ENCODE results near the gene NUMB. TPM values are rescaled to one million over a fixed set of nuclear protein-coding genes. Genes with fewer than 3 reads are reported as not detected.

Gene NUMB
- total RNA-seq, 3 donors from 2014 or later (not counting 1 experiment from before 2014, with no cell fraction given): 50.0 to 67.4 (median 56.3) TPM

- H3K4me1 Mint-ChIP-seq: peaks cover 0 to 10% of the 10 kb centered on the region in 2 donors
- no peaks in the 10 kb centered on the region for H3K36me3 ChIP-seq (ENCODE audit: control insufficient read depth, insufficient read depth, low read length)
- no peak for TF ChIP-seq CTCF (IDR thresholded peaks at IDR 0.05)
- intact Hi-C loops (cut with micrococcal nuclease): no loop called here
- no peaks in the 10 kb centered on the region for H3K9me3 Mint-ChIP-seq
- no peak overlapping the region for H3K4me3 ChIP-seq (ENCODE audit: low read length)
- no peak overlapping the region for H3K27ac Mint-ChIP-seq
- no peaks in the 10 kb centered on the region for H3K4me1 ChIP-seq (ENCODE audit: control insufficient read depth, insufficient read depth, low read length)
- H3K27me3 Mint-ChIP-seq (ENCODE audit: low read depth in 2 of 2): no peaks in the 10 kb centered on the region
- H3K4me3 Mint-ChIP-seq: no peak overlapping the region
- 95% methylated on average over 6 of the region's 6 CpGs for WGBS (ENCODE audit: insufficient coverage)
- ATAC-seq (no peak), DNase-seq (no peak)
- H3K27me3 ChIP-seq (ENCODE audit: control insufficient read depth, insufficient read depth, low read length): no peaks in the 10 kb centered on the region
- no peaks in the 10 kb centered on the region for H3K36me3 Mint-ChIP-seq
- H3K9me3 ChIP-seq (ENCODE audit: control insufficient read depth, insufficient read depth, low read length): no peaks in the 10 kb centered on the region
- H3K27ac ChIP-seq (ENCODE audit: low read length): no peak overlapping the region
Measured at GRCh38 chr14:73339846-73340595, 118.3 kb downstream of the NUMB start.

GRCh38 chr14:73339206-73339605 lies 119.1 kb downstream of the NUMB start:
- Histone ChIP-seq H3K27ac (ENCODE audit: low read length) (no peak overlapping the region), H3K36me3 (ENCODE audit: control insufficient read depth, insufficient read depth, low read length) (no peaks in the 10 kb centered on the region), H3K27me3 (ENCODE audit: control insufficient read depth, insufficient read depth, low read length) (no peaks in the 10 kb centered on the region), H3K9me3 (ENCODE audit: control insufficient read depth, insufficient read depth, low read length) (no peaks in the 10 kb centered on the region), H3K4me3 (ENCODE audit: low read length) (no peak overlapping the region), H3K4me1 (ENCODE audit: control insufficient read depth, insufficient read depth, low read length) (no peaks in the 10 kb centered on the region)
- no peak overlapping the region for H3K4me3 Mint-ChIP-seq
- H3K27ac Mint-ChIP-seq: no peak overlapping the region
- intact Hi-C loops (cut with micrococcal nuclease): no loop called here
- no peaks in the 10 kb centered on the region for H3K36me3 Mint-ChIP-seq
- H3K27me3 Mint-ChIP-seq (ENCODE audit: low read depth in 2 of 2): no peaks in the 10 kb centered on the region
- H3K4me1 Mint-ChIP-seq: peaks cover 0 to 10% of the 10 kb centered on the region in 2 donors
- H3K9me3 Mint-ChIP-seq: no peaks in the 10 kb centered on the region
- no peak for ATAC-seq
- TF ChIP-seq CTCF (IDR thresholded peaks at IDR 0.05): no peak
- no peak for DNase-seq

- ATAC-seq (no peak), DNase-seq (no peak)
- intact Hi-C loops (cut with micrococcal nuclease): no loop called here
- 100% methylated on average over 1 of the region's 1 CpG for WGBS (ENCODE audit: insufficient coverage)
- Mint-ChIP-seq H3K27ac (no peak overlapping the region), H3K9me3 (no peaks in the 10 kb centered on the region), H3K27me3 (ENCODE audit: low read depth in 2 of 2) (no peaks in the 10 kb centered on the region), H3K36me3 (no peaks in the 10 kb centered on the region), H3K4me3 (no peak overlapping the region), H3K4me1 (peaks cover 0 to 10% of the 10 kb centered on the region in 2 donors)
- no peak overlapping the region for H3K27ac ChIP-seq (ENCODE audit: low read length)
- no peaks in the 10 kb centered on the region for H3K4me1 ChIP-seq (ENCODE audit: control insufficient read depth, insufficient read depth, low read length)
- H3K27me3 ChIP-seq (ENCODE audit: control insufficient read depth, insufficient read depth, low read length): no peaks in the 10 kb centered on the region
- H3K4me3 ChIP-seq (ENCODE audit: low read length): no peak overlapping the region
- no peak for TF ChIP-seq CTCF (IDR thresholded peaks at IDR 0.05)
- no peaks in the 10 kb centered on the region for H3K36me3 ChIP-seq (ENCODE audit: control insufficient read depth, insufficient read depth, low read length)
- no peaks in the 10 kb centered on the region for H3K9me3 ChIP-seq (ENCODE audit: control insufficient read depth, insufficient read depth, low read length)
Measured at GRCh38 chr14:73338551-73338950, 119.8 kb downstream of the NUMB start.

DNA sequence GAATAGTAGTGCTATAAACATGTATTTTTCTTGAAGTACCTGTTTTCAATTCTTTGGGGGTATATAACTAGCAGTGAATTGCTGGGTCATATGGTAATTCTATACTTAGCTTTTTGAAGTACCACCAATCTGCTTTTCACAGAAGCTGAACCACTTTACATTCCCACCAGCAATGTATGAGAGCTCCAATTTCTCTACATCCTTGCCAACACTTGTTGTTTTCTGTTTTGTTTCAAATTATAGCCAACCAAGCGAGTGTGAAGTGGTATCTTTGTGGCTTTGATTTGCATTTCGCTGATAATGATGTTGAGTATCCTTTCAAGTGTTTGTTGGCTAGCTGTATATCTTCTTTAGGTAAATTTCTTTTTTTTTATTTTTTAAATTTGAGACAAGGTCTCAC lies 125.3 kb downstream of the NUMB start:
- no peak for TF ChIP-seq CTCF (IDR thresholded peaks at IDR 0.05)
- Mint-ChIP-seq H3K4me3 (no peak overlapping the region), H3K27ac (no peak overlapping the region), H3K4me1 (peaks cover 0 to 7% of the 10 kb centered on the region in 2 donors), H3K9me3 (no peaks in the 10 kb centered on the region), H3K27me3 (ENCODE audit: low read depth in 2 of 2) (no peaks in the 10 kb centered on the region), H3K36me3 (no peaks in the 10 kb centered on the region)
- no peaks in the 10 kb centered on the region for H3K36me3 ChIP-seq (ENCODE audit: control insufficient read depth, insufficient read depth, low read length)
- no peaks in the 10 kb centered on the region for H3K27me3 ChIP-seq (ENCODE audit: control insufficient read depth, insufficient read depth, low read length)
- DNase-seq: no peak
- H3K27ac ChIP-seq (ENCODE audit: low read length): no peak overlapping the region
- H3K4me3 ChIP-seq (ENCODE audit: low read length): no peak overlapping the region
- ATAC-seq: no peak
- WGBS (ENCODE audit: insufficient coverage): 91% methylated on average over 2 of the region's 2 CpGs
- no peaks in the 10 kb centered on the region for H3K9me3 ChIP-seq (ENCODE audit: control insufficient read depth, insufficient read depth, low read length)
- intact Hi-C loops (cut with micrococcal nuclease): no loop called here
- no peaks in the 10 kb centered on the region for H3K4me1 ChIP-seq (ENCODE audit: control insufficient read depth, insufficient read depth, low read length)

Measured in natural killer cell (primary cell).